Choroid plexus epithelial cell (primary cell): Measurements from ENCODE around the gene SPINT2.

Experiments
- DNase-seq: peaks from one replicate; pipeline ENCODE4 v3.0.0-alpha.2; 2010; ENCODE audit warnings: low read depth
- H3K4me3 ChIP-seq: 2 replicates; pipeline ENCODE4 v1.5.1; 2011; ENCODE audit warnings: low read depth, mild to moderate bottlenecking, control low read depth, low read length, moderate library complexity
- TF ChIP-seq, protein P1 (sequence below): conservative IDR thresholded peaks from 2 replicates; pipeline ENCODE4 v1.5.1; 2011; ENCODE audit warnings: low read depth, mild to moderate bottlenecking, control low read depth, inconsistent platforms, low read length, moderate library complexity

SPINT2 gene

DNA sequence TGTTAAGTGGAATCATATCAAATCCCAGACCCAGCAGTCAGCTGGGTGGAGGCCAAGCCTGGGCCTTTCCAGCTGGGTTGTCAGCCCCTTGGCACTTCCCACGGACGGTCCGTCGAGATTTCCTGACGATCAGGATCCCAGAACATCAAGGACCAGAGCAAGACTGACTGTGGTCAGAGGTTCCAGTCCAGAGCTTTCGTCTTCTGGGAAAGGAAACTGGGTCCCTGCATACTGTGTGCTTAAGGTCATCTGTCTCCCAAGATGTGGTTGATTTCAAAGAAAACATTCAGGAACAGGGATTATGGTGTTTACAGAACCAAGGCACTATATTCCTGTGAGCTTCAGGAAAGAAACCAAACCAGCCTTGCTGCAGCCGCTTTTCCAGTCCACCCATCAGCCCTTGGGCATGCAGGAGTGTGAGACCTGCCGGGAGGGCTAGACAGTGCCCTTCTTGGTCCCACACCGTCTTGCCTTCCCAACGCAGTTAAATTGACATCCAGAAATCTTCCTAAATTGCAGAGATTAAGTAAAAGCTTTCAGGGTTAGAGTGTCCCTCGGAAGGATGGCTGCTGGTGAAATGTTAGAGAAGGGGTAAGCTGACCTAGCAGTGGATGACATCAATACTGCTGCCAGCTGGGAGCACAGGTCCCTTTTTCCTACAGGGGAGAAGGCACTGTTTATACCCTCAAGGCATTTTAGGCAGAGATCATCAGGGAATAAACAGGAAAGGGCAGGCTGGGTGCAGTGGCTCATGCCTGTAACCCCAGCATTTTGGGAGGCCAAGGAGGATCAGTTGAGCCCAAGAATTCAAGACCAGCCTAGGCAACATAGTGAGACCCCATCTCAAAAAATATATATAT lies 34.7 kb downstream of the SPINT2 start:
- DNase-seq = no peak
- TF ChIP-seq, protein P1, sequence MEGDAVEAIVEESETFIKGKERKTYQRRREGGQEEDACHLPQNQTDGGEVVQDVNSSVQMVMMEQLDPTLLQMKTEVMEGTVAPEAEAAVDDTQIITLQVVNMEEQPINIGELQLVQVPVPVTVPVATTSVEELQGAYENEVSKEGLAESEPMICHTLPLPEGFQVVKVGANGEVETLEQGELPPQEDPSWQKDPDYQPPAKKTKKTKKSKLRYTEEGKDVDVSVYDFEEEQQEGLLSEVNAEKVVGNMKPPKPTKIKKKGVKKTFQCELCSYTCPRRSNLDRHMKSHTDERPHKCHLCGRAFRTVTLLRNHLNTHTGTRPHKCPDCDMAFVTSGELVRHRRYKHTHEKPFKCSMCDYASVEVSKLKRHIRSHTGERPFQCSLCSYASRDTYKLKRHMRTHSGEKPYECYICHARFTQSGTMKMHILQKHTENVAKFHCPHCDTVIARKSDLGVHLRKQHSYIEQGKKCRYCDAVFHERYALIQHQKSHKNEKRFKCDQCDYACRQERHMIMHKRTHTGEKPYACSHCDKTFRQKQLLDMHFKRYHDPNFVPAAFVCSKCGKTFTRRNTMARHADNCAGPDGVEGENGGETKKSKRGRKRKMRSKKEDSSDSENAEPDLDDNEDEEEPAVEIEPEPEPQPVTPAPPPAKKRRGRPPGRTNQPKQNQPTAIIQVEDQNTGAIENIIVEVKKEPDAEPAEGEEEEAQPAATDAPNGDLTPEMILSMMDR = no peak
- H3K4me3 ChIP-seq = no peak overlapping the region

- no peak within 1 kb of the TSS for H3K4me3 ChIP-seq
- TF ChIP-seq, protein P1 = no peak
- DNase-seq = no peak
Observed at GRCh38 chr19:38303517-38304351, 39.4 kb downstream of the SPINT2 start, which contains the start of gene C19orf33. Gene C19orf33 (plus strand): TSS chr19:38304251. CDS start chr19:38304262, 11 bp downstream.

- H3K4me3 ChIP-seq = no peak overlapping the region
- DNase-seq = no peak
- TF ChIP-seq, protein P1 = no peak
Observed at GRCh38 chr19:38304352-38304865, 40.0 kb downstream of the SPINT2 start.

- TF ChIP-seq, protein P1 = no peak
- no peak overlapping the region for H3K4me3 ChIP-seq
- no peak for DNase-seq
Observed at GRCh38 chr19:38304866-38305429, 40.6 kb downstream of the SPINT2 start.

- H3K4me3 ChIP-seq = no peak overlapping the region
- no peak for DNase-seq
- TF ChIP-seq, protein P1 = no peak
Observed at GRCh38 chr19:38306236-38306635, 41.9 kb downstream of the SPINT2 start.

DNA sequence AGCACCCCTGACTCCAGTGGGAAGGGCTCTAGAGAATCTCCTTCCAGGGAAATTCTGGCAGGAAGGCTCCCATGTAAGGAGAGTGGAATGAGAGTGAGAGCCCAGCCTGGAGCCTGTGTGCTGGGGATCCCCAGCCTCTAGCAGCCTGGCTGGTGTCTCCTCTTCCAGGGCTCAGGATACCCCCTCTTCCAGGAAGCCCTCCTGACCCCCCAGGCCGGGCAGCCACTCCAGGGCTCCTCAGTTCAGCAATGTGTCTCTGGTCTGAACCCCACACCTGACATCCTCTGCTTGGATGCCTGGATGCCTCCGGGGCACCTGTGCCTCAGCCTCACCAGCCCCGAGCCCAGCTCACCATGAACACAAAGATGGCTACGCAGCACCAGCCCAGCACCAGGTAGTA lies 42.7 kb downstream of the SPINT2 start:
- TF ChIP-seq, protein P1 = no peak
- DNase-seq = no peak
- H3K4me3 ChIP-seq = no peak overlapping the region
